ENCODE results near the gene MERTK. TPM values are rescaled to one million over a fixed set of nuclear protein-coding genes. Genes with fewer than 3 reads are reported as not detected.
A peak's percentile ranks its signal among the peaks of the same experiment; 100 is the strongest.

MERTK gene
- total RNA-seq, 4 donors from 2014 or later, result 13.2 to 47.4 (median 32.3) TPM

DNA sequence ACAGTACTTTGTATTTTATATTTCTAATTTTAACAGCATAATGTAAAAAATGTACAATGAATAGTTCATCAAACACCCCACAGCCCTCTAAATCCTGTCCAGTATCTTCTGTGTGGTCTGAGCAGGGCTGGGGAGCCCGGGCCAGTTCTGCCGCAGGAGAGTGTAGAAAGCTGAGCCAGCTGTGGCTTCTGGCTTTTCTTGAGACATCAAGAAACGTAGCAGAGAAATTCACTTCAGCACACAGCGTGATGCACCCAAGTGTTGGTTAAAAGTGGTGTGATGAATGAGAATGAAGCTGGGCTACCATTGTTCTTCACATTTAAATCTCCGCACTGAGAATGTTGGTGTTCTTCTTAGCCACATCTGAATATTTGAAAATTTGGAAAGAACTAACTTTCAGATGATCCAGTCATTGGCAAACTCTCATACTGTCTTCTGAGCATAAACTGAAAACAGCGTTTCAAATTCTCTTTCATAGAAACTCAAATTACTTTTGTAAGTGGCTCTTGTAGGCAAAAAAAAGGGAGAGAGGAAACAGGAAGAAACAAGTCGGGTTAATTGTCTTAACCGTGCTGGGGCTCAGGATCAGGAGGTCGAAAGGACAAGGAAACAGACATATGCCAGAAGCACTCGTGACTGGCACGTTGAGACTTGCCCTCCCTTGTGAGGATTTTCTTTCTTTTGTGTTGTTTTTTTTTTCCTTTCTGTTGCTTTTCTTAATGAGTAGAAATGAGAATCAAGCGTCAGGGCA lies 133.2 kb downstream of the MERTK start:
- no peaks in the 10 kb centered on the region for H3K27me3 ChIP-seq
- H3K36me3 ChIP-seq, result peaks cover 0 to 20% of the 10 kb centered on the region in 2 donors
- TF ChIP-seq POLR2A (IDR thresholded peaks at IDR 0.05), result no peak
- TF ChIP-seq, protein P1, sequence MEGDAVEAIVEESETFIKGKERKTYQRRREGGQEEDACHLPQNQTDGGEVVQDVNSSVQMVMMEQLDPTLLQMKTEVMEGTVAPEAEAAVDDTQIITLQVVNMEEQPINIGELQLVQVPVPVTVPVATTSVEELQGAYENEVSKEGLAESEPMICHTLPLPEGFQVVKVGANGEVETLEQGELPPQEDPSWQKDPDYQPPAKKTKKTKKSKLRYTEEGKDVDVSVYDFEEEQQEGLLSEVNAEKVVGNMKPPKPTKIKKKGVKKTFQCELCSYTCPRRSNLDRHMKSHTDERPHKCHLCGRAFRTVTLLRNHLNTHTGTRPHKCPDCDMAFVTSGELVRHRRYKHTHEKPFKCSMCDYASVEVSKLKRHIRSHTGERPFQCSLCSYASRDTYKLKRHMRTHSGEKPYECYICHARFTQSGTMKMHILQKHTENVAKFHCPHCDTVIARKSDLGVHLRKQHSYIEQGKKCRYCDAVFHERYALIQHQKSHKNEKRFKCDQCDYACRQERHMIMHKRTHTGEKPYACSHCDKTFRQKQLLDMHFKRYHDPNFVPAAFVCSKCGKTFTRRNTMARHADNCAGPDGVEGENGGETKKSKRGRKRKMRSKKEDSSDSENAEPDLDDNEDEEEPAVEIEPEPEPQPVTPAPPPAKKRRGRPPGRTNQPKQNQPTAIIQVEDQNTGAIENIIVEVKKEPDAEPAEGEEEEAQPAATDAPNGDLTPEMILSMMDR (IDR thresholded peaks at IDR 0.05), result no peak
- TF ChIP-seq POLR2AphosphoS5 (IDR thresholded peaks at IDR 0.05), result no peak
- 17 to 27% methylated on average over 12 of the region's 12 CpGs for WGBS, 2 donors (ENCODE audit: low coverage in 1 of 2)
- H3K4me3 ChIP-seq, result peak overlapping the region in 1 of 2 donors; percentile 7
- peaks cover 0 to 19% (median 0%) of the 10 kb centered on the region in 3 donors for H3K4me1 ChIP-seq
- H3K27ac ChIP-seq, result peak overlapping the region in 3 of 4 donors; percentile 2 to 42 (median 3)
- H3K9me3 ChIP-seq, result no peaks in the 10 kb centered on the region
- peak; percentile 54 for ATAC-seq

- Histone ChIP-seq H3K4me1 (peaks cover 0 to 19% (median 0%) of the 10 kb centered on the region in 3 donors), H3K27ac (peak overlapping the region in 2 of 4 donors; percentile 3 to 42), H3K36me3 (peaks cover 0 to 15% of the 10 kb centered on the region in 2 donors), H3K9me3 (no peaks in the 10 kb centered on the region), H3K4me3 (no peak overlapping the region), H3K27me3 (no peaks in the 10 kb centered on the region)
- 25 to 75% methylated on average over 2 of the region's 4 CpGs for WGBS, 2 donors (ENCODE audit: low coverage in 1 of 2)
- no peak for TF ChIP-seq EP300 (IDR thresholded peaks at IDR 0.05)
- TF ChIP-seq, protein P1 (IDR thresholded peaks at IDR 0.05), result no peak
- no peak for TF ChIP-seq POLR2AphosphoS5 (IDR thresholded peaks at IDR 0.05)
- TF ChIP-seq POLR2A (IDR thresholded peaks at IDR 0.05), result no peak
- ATAC-seq, result peak; percentile 70
Observed at GRCh38 chr2:112032224-112032586, 133.8 kb downstream of the MERTK start.

DNA sequence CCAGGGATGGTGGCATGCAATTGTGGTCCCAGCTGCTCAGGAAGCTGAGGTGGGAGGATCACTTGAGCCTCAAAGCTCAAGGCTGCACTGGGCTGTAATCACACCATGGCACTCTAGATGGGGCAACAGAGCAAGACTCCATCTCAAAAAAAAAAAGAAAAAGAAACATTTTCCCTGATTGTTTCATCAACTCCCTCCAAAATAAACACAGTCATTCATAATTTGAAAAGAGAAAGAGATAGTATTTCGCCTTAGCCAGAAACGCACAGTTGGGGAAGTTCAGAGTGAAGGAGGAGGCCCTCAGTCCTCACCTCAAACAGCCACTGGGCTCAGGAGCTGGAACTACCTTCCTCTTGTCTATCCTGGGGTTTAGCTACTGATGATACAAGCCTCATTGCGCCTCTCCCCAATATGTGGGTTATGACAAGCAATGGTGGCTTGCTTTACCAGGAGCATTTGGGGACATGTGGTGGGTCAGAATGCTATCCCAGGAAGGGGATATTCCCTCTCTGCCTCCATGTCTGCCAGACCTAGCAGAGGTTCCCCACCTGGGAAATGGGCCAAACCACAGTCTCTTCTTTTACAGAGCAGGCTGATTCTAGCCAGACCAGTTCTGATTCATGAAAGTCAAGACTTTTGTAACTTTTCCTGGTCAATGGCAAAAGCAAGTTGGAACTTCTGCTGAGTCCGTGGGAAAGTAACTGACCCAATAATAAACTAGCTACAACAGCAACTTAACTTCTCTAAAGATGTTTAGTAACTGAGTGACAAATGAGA lies 134.5 kb downstream of the MERTK start:
- Histone ChIP-seq H3K27me3 (no peaks in the 10 kb centered on the region), H3K27ac (peak overlapping the region in 2 of 4 donors; percentile 3 to 42), H3K36me3 (peaks cover 0 to 8% of the 10 kb centered on the region in 2 donors), H3K9me3 (no peaks in the 10 kb centered on the region), H3K4me1 (peaks cover 0 to 19% (median 0%) of the 10 kb centered on the region in 3 donors), H3K4me3 (no peak overlapping the region)
- WGBS, 2 donors (ENCODE audit: low coverage in 1 of 2), result 52 to 54% methylated on average over 4 of the region's 4 CpGs
- ATAC-seq, result peak; percentile 41
- TF ChIP-seq, protein P1 (IDR thresholded peaks at IDR 0.05), result no peak
- TF ChIP-seq EP300 (IDR thresholded peaks at IDR 0.05) (no peak), POLR2A (IDR thresholded peaks at IDR 0.05) (no peak), POLR2AphosphoS5 (IDR thresholded peaks at IDR 0.05) (no peak)

DNA sequence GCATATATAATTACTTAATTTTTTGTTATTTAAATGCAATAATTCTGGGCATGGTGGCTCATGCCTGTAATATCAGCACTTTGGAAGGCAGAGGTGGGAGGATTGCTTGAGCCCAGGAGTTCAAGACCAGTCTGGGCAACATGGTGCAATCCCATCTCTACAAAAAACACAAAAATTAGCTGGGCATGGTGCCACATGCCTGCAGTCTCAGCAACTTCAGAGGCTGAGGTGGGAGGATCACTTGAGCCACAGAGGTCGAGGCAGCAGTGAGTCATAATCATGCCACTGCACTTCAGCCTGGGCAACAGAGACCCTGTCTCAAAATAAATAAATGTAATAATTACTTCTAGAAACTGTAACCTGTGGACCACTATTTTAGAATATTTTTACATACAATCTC lies 135.2 kb downstream of the MERTK start:
- TF ChIP-seq EP300 (IDR thresholded peaks at IDR 0.05) (no peak), POLR2A (IDR thresholded peaks at IDR 0.05) (no peak)
- TF ChIP-seq, protein P1 (IDR thresholded peaks at IDR 0.05), result no peak
- Histone ChIP-seq H3K27ac (no peak overlapping the region), H3K4me3 (no peak overlapping the region), H3K9me3 (no peaks in the 10 kb centered on the region), H3K36me3 (peaks cover 0 to under 1% of the 10 kb centered on the region in 2 donors), H3K27me3 (no peaks in the 10 kb centered on the region), H3K4me1 (peaks cover 0 to 19% (median 0%) of the 10 kb centered on the region in 3 donors)
- WGBS, 2 donors (ENCODE audit: low coverage in 1 of 2), result 31 to 46% methylated on average over 1 of the region's 1 CpG
- ATAC-seq, result peak; percentile 23

Measured in gastroesophageal sphincter (tissue), 4 donors.